ENCODE measurements around the gene LBR.

DNA sequence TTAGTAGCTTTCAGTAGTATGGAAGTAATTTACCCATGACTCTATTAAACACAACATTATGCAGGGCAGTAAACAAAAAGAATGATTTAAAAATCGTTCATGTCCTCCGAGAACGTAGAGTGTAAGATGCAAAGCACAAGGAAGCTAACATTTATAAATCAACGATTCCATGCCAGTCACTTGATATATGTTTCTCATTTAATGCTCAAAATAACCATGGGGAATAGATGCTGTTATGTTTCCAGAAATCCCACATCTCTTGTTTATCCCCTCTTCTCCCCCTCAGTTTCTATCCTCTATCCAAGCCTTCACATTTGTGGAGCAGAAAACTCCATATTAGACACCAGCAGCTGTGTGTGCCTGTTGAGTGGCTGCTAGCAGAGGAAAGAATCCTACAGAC lies 52.8 kb downstream of the LBR start:
- no peak for TF ChIP-seq CTCF (IDR thresholded peaks at IDR 0.05; ENCODE audit: poor library complexity)
- TF ChIP-seq EZH2phosphoT487 (IDR thresholded peaks at IDR 0.05; ENCODE audit: low read depth, severe bottlenecking, unreplicated experiment): no peak
- TF ChIP-seq EZH2 (IDR thresholded peaks at IDR 0.05; ENCODE audit: borderline replicate concordance): no peak

Measured in hepatocyte (in vitro differentiated cells).